NCI-H2107 treated with DMSO at 0.1 percent for 48 hours (cell line): ENCODE data around the gene COG7.

Experiments
- DNase-seq: peaks from one replicate; lab custom pipeline; 2025; ENCODE audit not compliant: unreplicated experiment; lab: John Stamatoyannopoulos, UW

COG7 gene

GRCh38 chr16:23362460-23363317 is 90.3 kb downstream of the COG7 start:
- peak; percentile 39 for DNase-seq

GRCh38 chr16:23359092-23359760 is 93.8 kb downstream of the COG7 start:
- DNase-seq: no peak

DNA sequence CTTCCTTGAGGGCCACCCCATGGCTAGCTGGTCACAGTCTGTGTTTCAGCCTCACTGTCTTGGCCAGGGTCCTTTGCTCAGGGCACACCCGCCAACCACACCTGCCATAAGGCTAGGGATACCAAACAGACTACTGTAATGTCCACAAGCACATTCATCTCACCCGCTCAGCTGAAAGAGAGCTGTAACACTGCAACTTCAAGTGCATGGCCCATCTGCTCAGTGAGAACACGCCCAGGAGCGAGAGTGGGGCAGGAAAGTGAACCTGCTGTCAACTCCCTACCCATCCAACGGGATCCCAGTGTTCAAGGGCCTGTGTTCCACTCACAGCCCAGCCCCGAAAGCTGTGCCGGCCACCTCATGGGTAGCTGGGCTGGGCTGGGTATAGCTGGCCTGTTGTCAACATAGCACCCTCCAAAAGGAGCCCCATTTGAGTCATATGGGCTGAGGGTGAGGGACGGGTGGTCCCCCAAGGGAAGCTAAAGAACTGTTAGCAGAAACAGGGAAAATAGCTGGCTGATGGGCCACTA is 95.2 kb downstream of the COG7 start:
- no peak for DNase-seq

- no peak for DNase-seq
Observed at GRCh38 chr16:23356941-23357340, 96.0 kb downstream of the COG7 start.

GRCh38 chr16:23355106-23355670 is 97.8 kb downstream of the COG7 start:
- no peak for DNase-seq

- DNase-seq: no peak
Observed at GRCh38 chr16:23354246-23354645, 98.7 kb downstream of the COG7 start.

DNA sequence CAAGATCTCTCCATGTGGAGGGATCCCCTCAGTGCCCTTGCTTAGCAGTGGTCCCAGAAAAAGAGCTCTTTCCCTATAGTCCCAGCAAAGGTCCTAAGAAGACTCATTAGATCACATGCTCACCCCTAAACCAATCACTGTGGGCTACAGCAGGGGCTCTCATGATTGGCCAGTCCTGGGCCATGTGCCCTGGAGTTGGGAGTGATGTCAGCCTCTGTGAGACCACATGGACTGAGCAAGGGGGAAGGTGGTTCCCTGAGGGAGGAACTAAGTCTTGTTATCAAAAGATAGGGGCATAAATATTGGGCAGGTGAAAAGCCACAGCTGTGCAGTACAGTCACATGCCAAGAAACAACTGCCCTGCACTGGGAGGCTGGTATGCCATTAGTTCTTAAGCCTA is 99.5 kb downstream of the COG7 start:
- no peak for DNase-seq

- DNase-seq: no peak
Observed at GRCh38 chr16:23351360-23351759, 101.6 kb downstream of the COG7 start.

DNA sequence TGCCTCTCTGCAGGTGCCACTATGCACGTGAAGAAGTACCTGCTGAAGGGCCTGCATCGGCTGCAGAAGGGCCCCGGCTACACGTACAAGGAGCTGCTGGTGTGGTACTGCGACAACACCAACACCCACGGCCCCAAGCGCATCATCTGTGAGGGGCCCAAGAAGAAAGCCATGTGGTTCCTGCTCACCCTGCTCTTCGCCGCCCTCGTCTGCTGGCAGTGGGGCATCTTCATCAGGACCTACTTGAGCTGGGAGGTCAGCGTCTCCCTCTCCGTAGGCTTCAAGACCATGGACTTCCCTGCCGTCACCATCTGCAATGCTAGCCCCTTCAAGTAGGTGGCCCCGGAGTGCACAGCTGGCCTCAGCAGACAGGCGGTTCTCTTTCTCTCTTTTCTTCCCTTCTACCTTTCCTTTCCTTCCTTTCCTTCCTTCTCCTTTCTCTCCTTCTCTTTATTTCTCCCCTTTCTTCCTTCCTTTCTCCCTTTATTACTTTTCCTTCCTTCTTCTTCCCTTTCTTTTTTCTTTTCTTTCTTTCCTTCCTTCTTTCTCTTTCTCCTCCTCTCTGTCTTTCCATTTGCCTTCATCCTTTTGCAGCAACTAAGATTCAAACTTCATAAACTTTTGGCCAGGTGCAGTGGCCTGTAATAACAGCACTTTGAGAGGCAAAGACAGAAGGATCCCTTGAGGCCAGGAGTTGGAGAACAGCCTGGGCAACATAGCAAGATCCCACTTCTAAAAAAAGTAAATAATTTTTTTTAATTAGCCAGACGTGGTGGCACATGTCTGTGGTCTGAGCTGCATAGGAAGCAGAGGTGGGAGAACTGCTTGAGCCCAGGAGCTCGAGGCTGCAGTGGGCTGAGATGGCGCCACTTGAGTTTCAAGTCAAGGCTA is 104.2 kb downstream of the COG7 start:
- no peak for DNase-seq

DNA sequence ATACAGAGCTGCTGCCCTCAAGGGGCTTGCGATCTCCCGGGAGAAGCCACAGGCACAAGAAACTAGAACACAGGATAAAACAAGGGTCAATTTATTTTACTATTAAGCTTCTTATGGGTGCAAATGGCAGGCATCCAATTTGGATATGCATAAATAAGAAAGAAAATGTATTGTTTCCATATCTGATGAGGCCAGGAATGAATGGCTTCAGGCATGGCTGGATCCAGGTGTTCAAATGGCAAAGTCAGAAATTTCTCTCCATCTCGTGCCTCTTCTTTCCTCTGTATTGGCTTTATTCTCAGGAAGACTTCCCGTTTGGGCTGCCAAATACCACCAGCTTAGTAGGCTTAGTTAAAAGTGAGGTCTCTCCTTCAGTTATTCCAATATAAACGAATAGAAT is 107.8 kb downstream of the COG7 start:
- DNase-seq: no peak

- DNase-seq: no peak
Observed at GRCh38 chr16:23343643-23344612, 109.1 kb downstream of the COG7 start.

DNA sequence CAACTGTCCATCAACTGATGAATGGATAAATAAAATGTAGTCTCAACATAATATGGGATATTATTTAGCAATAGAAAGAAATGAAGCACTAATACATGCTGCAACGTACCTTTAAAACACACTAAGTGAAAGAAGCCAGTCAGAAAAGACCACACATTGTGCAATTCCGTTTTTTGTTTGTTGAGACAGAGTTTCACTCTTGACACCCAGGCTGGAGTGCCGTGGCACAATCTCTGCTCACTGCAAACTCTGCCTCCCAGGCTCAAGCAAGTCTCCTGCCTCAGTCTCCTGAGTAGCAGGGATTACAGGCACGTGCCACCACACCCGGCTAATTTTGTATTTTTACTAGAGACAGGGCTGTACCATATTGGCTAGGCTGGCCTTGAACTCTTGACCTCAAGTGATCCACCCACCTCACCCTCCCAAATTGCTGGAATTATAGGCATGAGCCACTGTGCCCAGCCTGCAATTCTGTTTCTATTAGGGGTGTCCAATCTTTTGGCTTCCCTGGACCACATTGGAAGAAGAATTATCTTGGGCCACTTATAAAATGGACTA is 110.8 kb downstream of the COG7 start:
- no peak for DNase-seq

DNA sequence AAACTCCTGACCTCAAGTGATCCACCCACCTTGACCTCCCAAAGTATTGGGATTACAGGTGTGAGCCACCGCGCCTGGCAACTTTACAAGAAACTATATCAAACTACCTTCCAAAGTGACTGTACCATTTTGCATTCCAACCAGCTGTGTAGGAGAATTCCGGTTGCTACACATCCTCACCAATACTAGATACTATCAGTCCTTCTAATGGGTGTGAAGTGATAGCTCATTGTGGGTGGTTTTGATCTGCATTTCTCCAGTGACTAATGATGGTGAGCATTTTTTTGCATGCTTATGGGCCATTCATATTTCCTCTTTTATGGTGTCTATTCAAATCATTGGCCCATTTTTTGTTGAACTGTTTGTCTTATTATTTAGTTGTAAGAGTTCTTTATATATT is 113.2 kb downstream of the COG7 start:
- no peak for DNase-seq
